GM12872 (cell line): Measurements from ENCODE around the gene CA5A.

Experiments
- CTCF ChIP-seq: IDR thresholded peaks from 3 replicates; pipeline ENCODE4 v1.5.1; 2011; ENCODE audit warnings: low read depth, mild to moderate bottlenecking, low read length, moderate library complexity; ENCODE audit not compliant: insufficient read depth

Gene CA5A

GRCh38 chr16:87844120-87844733 lies 92.1 kb downstream of the CA5A start:
- no peak for TF ChIP-seq CTCF

GRCh38 chr16:87843678-87844105 lies 92.6 kb downstream of the CA5A start:
- TF ChIP-seq CTCF = no peak

- no peak for TF ChIP-seq CTCF
These were observed 94.0 kb downstream of the CA5A start for GRCh38 chr16:87842209-87842869.

GRCh38 chr16:87841340-87842208 lies 94.8 kb downstream of the CA5A start:
- no peak for TF ChIP-seq CTCF

GRCh38 chr16:87840271-87840978 lies 95.9 kb downstream of the CA5A start:
- no peak for TF ChIP-seq CTCF

- TF ChIP-seq CTCF = no peak
These were observed 96.6 kb downstream of the CA5A start for GRCh38 chr16:87839542-87840270.
